Uterus (tissue), 2 donors: ENCODE measurements around the gene CES5A.

Source experiments
- POLR2A ChIP-seq, 2 donors: fragments of 450-650 bp; IDR thresholded peaks; one replicate each; pipeline ENCODE4 v1.6.1; 2016; ENCODE audit warnings: antibody characterized with exemption in 2 of 2, mild to moderate bottlenecking in 1 of 2, moderate library complexity in 1 of 2
- TF ChIP-seq, protein P1 (sequence below), 4 experiments: fragments of 200-600 bp in 2 of 4; fragments of 450-650 bp in 2 of 4; sonication (generic) in 2 of 4; IDR thresholded peaks; one replicate each; pipeline ENCODE4 v1.5.1; 2016 to 2019; ENCODE audit warnings: antibody characterized with exemption in 4 of 4, mild to moderate bottlenecking in 2 of 4, moderate library complexity in 1 of 4

DNA sequence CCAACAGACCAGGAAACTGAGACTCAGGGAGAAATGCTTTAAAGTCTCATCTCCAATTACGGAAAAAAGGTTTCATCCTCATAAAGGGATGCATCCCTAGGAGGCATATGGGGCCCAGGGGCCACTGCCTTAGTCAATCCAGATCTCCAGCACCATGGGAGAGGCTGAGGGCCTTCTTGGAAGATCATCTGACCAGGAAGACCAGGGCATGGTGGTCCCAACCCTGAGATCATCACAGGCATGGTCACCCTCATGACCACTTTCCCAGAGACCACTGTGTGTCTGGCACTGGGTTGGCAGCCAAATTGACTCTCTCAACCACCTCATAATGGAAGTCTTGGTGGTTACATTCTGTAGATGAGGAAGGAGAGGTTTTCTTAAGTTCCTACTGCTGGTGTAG, 23.4 kb upstream of the CES5A start:
- TF ChIP-seq, protein P1, sequence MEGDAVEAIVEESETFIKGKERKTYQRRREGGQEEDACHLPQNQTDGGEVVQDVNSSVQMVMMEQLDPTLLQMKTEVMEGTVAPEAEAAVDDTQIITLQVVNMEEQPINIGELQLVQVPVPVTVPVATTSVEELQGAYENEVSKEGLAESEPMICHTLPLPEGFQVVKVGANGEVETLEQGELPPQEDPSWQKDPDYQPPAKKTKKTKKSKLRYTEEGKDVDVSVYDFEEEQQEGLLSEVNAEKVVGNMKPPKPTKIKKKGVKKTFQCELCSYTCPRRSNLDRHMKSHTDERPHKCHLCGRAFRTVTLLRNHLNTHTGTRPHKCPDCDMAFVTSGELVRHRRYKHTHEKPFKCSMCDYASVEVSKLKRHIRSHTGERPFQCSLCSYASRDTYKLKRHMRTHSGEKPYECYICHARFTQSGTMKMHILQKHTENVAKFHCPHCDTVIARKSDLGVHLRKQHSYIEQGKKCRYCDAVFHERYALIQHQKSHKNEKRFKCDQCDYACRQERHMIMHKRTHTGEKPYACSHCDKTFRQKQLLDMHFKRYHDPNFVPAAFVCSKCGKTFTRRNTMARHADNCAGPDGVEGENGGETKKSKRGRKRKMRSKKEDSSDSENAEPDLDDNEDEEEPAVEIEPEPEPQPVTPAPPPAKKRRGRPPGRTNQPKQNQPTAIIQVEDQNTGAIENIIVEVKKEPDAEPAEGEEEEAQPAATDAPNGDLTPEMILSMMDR (IDR thresholded peaks at IDR 0.05), result no peak
- TF ChIP-seq POLR2A (IDR thresholded peaks at IDR 0.05), result no peak
